GM19035 (cell line): ENCODE data around the gene PARVA.

Source experiments
- ATAC-seq: cut with Tn5 transposase; IDR thresholded peaks from one replicate; pipeline ENCODE4 v1.9.1; 2021; ENCODE audit not compliant: unreplicated experiment

The PARVA gene

GRCh38 chr11:12376259-12377081 is 901 bp upstream of the PARVA start:
- no peak for ATAC-seq

- no peak for ATAC-seq
Observed at GRCh38 chr11:12377824-12378593, 638 bp downstream of the PARVA start.

- ATAC-seq = no peak
Observed at GRCh38 chr11:12380565-12381325, 3.4 kb downstream of the PARVA start.

GRCh38 chr11:12381875-12382274 is 4.5 kb downstream of the PARVA start:
- ATAC-seq = no peak

- no peak for ATAC-seq
Observed at GRCh38 chr11:12382451-12382850, 5.1 kb downstream of the PARVA start.

- ATAC-seq = no peak
Observed at GRCh38 chr11:12386309-12386708, 8.9 kb downstream of the PARVA start.

- no peak for ATAC-seq
Observed at GRCh38 chr11:12386745-12387144, 9.4 kb downstream of the PARVA start.

GRCh38 chr11:12388173-12388572 is 10.8 kb downstream of the PARVA start:
- no peak for ATAC-seq

GRCh38 chr11:12388939-12389670 is 11.7 kb downstream of the PARVA start:
- no peak for ATAC-seq

GRCh38 chr11:12389676-12390657 is 12.6 kb downstream of the PARVA start:
- no peak for ATAC-seq

- no peak for ATAC-seq
Observed at GRCh38 chr11:12390687-12391110, 13.3 kb downstream of the PARVA start.

- ATAC-seq = no peak
Observed at GRCh38 chr11:12392672-12393071, 15.3 kb downstream of the PARVA start.

- ATAC-seq = no peak
Observed at GRCh38 chr11:12393691-12394090, 16.3 kb downstream of the PARVA start.

GRCh38 chr11:12394601-12395000 is 17.2 kb downstream of the PARVA start:
- no peak for ATAC-seq

- no peak for ATAC-seq
Observed at GRCh38 chr11:12395333-12395732, 18.0 kb downstream of the PARVA start.

GRCh38 chr11:12397931-12398334 is 20.6 kb downstream of the PARVA start:
- no peak for ATAC-seq

GRCh38 chr11:12399355-12399754 is 22.0 kb downstream of the PARVA start:
- ATAC-seq = no peak

GRCh38 chr11:12402025-12402424 is 24.7 kb downstream of the PARVA start:
- no peak for ATAC-seq

GRCh38 chr11:12402691-12403120 is 25.3 kb downstream of the PARVA start:
- no peak for ATAC-seq
